Mucosa of gallbladder (tissue), 1 donor: ENCODE data around the gene FBXO42. TPM values are rescaled to one million over a fixed set of nuclear protein-coding genes. Genes with fewer than 3 reads are reported as not detected.

Experiments used
- DNase-seq: peaks from one replicate; pipeline ENCODE4 v3.0.0-alpha.2; 2020; ENCODE audit warnings: low spot score
- total RNA-seq: library from RNA; stranded (reverse); gene quantifications from one replicate; pipeline ENCODE4 v1.2.1, GENCODE V29; 2021
- donor health status: DM: no; HTN: no; CAD: no.

FBXO42 gene
- total RNA-seq, 1 donor from 2014 or later = 20.8 TPM

DNA sequence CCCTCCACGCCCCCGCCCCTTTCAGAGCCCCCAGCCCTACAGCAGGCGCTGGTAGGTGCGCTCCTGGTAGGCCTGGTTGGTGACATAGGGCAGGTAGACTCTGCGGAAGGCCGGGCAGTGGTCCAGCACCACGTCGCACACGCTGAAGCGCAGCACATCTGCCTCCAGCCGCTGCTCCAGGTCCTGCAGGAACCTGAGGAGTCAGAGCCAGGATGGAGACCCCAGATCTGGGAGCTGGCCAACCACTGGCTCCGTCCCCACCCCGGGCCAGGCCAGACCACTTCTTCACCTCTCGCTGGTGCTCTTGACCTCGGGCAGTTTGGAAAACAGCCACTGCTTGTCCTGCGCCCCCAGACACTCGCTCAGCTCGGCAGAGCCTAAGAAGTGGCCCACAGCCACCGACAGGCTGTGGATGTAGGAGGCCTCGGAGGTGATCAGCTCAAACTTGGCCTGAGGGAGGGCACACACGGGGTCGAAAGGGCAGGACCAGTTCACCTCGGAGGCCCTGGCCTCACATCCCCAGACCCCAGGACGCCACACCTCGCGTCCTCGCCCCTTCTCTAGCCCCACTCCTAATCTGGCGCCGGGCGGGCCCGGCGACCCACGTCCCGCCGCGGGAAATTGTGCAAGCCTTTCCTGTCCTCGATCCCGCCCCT, 146.3 kb downstream of the FBXO42 start:
- no peak for DNase-seq

DNA sequence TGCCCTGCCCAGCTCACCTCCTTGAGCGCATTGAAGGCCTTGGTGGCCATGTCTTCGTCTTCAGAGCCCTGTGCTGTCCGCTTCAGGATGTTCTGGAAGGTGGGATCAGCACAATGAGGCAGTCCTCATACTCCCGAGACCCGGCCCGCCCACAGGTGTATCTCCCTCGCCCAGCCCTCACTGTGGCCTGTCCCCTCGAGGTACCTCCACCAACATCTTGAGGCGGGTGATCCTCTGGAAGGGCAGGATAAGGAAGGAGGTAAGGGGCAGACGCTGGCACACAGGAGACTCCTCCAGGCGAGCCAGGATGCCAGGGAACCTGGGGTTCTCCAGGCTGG, 147.0 kb downstream of the FBXO42 start:
- DNase-seq = no peak

DNA sequence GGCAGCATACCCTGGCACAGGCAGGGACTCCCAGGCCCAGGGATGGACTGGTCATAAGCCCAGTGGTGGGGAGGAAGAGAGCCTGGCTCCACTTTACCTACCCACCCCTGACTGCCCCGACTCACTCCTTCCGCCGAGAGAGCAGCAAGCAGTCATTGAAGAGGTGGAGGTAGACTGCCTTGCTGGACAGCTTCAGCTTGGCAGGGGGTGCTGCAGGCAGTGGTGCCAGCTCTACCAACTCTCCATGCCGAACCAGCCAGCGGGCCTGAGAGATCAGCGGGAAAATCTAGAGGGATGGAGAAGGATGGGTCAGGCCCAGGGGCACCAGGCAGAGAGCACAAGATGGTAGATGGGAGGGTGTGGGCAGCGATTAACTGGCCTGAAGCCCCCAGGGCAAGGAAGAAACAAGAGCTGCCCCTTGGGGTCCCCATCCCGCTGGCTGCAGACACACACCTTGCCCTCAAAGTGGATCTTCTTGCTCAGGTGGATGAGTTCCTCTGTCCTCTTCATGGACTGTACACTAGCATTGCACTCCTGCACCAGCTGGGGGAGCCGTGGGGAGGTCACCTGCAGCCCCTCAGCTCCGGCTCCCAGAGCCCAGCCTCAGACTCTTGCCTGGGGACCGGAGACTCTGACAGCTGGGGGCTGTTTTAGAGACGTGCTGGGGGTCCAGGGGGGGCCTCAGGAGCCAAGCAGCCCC, 147.5 kb downstream of the FBXO42 start:
- DNase-seq = no peak

DNA sequence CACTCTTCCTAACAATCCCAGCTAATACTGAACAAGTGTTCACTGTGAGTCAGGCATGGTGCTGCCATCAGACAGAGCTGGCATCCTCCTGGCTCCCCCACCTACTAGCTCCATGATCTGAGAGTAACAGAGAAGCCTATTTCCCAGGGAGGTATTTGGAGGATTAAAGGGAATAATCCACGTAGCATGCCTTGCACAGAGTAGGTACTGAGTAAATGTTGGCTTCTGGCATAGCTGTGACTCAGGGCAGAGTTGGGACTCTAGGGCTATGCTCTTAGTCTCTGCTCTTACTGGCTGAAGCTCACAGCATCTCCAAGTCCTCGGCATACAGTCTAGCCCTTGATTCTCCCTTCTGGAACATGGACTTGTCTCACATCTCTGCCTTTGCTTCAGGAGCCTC, 148.1 kb downstream of the FBXO42 start:
- no peak for DNase-seq

DNA sequence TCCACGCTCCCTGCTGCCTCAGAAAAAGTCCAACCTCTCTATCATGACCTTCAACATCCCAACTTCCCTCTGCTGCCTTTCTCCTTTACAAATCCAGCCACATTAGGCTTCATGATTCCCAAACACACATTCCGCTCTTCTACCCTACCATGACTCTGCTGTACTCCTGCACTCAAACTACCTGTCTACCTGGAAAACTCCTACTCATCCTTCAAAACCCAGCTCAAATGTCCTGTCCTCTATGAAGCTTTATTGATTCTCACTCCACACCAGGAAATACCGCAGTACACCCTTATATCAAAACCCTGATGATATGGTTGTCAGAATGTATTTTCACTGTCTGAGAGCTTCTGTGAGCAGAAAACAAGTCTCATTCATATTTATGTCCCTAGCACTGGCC, 148.7 kb downstream of the FBXO42 start:
- no peak for DNase-seq

DNA sequence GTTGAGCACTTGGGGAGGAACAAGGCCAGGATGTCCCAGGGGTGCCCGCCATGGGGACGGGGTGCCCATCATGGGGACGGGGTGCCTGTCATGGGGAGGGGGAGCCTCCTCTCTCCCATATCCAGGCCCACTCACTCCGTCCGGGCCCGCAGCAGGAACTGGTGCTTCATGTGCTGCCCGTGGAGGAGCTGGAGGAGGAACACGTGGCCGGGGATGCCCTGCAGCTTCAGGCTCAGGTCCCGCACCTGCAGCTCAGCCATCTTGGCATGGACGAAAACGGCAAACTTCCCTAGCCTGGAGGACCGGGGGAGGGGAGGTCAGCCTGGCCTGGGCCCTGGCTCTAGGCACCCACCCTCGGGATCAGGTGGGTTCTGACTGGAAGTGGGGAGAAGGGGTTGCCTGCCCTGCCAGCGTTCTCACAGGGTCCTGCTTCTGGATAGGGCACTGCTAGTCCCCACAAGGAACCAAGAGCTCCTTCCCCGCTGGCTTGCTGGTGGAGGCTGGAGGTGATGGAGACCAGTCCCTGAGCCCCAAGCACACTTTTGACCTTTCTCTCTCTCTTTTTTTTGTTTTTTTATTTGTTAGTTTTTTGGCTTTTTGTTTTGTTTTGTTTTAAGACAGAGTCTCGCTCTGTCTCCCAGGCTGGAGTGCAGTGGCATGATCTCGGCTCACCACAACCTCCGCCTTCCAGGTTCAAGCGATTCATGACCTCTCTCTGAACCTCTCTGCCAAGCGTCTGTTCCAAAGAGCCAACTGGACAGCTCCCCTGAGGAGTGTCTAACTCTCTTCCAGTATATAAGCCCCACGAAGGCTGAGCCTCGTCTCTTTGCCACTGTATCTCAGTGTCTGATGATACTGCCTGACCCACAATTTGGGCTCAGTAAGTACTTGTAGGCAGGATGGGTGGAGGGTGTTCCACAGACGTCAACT, 149.7 kb downstream of the FBXO42 start:
- DNase-seq = no peak

DNA sequence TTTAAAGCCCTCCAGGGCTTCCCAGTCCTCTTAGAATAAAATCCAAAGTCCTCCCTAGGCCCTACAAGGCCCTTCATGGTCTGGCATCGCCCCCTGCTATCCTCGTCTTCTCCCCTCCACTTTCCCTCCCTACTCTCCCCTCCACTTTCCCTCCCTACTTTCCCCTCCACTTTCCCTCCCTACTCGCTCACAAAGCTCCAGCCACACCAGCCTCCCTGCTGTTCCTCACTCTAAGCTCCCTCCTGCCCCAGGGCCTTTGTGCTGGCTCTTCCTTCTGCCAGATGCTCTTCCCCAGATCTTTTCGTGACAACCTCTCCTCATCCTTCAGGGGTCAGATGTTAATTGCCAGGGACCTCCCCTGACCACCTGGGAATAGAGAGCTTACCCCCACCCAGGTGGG, 152.6 kb downstream of the FBXO42 start:
- DNase-seq = no peak

DNA sequence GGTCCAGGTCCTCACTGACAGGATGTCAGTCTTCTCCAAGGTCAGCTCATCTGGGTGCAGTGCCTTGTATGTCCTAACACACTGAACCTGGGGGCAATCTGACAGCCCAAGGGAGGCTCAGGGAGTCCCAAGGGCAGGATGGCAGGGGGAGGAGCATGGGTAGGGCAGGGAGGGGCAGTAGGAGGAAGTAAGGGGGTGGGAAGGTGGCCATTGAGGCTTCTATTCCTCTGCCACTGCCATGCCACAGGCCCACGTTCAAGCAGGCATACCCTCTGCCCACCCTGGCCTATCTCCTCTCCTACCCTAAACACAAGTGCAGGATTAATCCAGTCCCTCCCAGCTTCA, 153.2 kb downstream of the FBXO42 start:
- no peak for DNase-seq

DNA sequence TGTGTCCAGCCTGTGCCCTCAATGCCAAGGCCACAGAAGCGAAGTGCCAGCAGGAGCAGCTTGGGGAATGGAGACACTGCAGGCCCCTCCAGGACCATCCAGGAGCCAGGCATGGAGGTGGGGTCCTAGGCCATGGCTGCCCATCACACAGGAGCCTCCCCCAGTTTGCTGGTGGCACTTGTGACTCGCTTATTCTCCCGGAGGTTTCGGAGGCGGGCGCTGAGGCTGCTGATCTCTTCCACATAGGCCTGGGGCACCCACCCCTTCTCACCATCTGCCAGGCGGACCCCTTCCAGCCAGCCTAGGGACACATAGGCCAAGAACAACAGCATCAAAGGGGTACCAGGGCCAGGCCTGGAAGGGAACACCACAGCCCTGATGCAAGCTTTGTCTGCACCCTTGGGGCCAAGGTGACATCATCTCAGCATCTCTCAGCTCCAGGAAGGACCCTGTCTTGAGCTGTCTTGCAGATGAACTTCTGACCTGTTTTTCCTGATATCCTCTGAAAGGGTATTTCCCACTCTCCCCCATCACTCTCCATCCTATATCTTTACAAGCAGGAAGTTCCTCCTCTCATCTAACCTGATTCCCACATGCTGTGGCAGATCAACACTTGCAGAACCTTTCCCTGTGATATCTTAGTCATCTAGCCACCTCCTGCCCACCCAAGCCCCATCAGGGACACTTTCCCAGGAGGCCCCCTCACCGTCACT, 153.7 kb downstream of the FBXO42 start:
- DNase-seq = no peak

DNA sequence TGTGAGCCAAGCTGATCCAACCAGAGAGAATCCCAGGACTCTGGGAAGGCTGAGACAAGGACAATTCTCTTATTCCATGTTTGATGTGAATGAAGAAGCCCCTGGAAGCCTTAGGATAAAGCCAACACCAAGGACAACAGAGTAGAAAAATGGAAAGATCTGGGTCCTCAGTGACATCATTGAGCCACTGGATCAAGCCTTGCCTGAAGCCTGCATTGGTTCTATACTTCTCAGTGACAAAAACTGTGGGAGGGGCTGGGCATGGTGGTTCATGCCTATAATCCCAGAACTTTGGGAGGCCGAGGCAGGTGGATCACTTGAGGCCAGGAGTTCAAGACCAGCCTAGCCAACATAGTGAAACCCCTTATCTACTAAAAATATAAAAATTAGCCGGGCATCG, 155.4 kb downstream of the FBXO42 start:
- DNase-seq = no peak

Other genes starting within 250 kb of the FBXO42 start
- gene EPHA2, start 196.4 kb downstream of the FBXO42 start, total RNA-seq = 37.2 TPM
- 6.4 TPM for gene ARHGEF19, start 139.8 kb downstream of the FBXO42 start, total RNA-seq
- gene CPLANE2, start 115.3 kb downstream of the FBXO42 start, total RNA-seq = 20.6 TPM
- 134 TPM for gene SZRD1, start 14.8 kb upstream of the FBXO42 start, total RNA-seq
- gene SPATA21, start 84.9 kb upstream of the FBXO42 start, total RNA-seq = not detected
- 46.4 TPM for gene NECAP2, start 88.2 kb upstream of the FBXO42 start, total RNA-seq
- 1,358 TPM for gene RNU1-1, start 161.8 kb upstream of the FBXO42 start, total RNA-seq